NCI-H2171 (cell line): Measurements from ENCODE around the gene SARNP.

Experiments
- DNase-seq: peaks from one replicate; lab custom pipeline; 2025; lab: John Stamatoyannopoulos, UW

The SARNP gene

GRCh38 chr12:55707841-55708694 is 109.5 kb downstream of the SARNP start, which contains the start of gene ITGA7:
Gene ITGA7, minus strand, starts transcription at chr12:55707904. Its CDS starts 222 bp downstream, at chr12:55707682.
- DNase-seq, result peak; percentile 61
